C1 segment of cervical spinal cord (tissue), 14 donors: ENCODE results near the gene SLC6A3.
A peak's percentile ranks its signal among the peaks of the same experiment; 100 is the strongest.

ENCODE experiments used
- DNase-seq, 14 donors: peaks; one replicate each; lab custom pipeline; 2025; lab: John Stamatoyannopoulos, UW

Gene SLC6A3

DNA sequence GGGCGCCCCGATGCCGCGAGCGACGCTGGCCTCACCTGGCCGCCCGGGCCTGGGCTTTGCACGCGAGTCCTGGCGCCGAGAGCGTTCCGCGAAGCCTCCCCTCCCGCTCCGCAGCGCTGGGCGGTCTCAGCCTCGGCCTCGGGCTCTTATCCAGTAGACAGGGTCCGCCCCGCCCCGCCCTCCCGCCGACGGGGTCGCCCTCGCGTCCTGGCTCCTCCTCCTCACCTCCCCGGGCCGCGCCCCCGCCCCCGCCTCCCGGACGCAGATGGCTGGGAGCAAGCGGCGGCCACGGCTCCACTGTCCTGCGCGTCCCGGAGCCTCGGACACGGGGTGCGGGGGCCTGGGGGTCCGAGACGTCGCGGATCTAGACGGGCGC lies at the start of gene SLC6A3:
TSS of gene SLC6A3 (minus strand) at position 128 of the 376 bp plus-strand sequence. CDS start 2,243 bp downstream, outside the sequence.
- DNase-seq: no peak

DNA sequence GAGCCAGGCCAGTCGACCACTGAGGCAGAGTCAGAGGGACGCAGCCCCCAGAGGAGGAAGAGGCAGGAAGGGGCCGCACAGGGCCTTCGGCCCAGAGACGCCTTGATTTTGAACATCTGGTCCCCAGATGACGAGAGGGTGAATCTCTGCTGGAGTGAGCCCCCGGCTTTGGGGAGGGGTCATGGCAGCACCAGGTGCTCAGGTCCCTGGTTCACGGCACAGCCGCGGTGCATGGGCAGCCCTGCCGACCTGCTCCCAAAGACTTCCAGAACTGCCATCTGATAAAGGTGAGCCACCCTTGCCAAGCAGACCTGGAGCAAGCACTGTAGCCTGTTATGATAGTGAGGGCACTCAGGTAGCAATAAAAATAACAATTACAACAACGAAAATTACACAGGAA lies 48.7 kb upstream of the SLC6A3 start:
- DNase-seq: no peak

DNA sequence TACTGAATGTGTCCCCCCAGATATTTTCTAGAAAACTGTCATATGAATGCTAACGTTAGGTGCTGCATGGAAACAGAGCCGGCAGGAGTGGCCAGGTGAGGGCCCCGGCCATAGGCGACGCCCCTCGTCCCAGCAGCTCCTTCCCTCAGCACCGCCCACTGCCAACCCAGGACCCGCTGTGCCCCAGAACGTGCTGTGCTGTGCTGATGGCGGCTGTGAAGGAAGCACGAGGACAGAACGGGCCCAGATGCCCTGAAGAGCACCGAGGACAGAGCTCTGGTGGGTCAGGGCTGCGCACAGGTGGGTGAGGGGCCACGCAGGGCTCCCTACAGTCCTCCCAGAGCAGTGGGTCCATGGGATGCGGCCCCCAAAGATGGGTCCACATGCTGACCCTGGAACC lies 48.2 kb upstream of the SLC6A3 start:
- DNase-seq: no peak

DNA sequence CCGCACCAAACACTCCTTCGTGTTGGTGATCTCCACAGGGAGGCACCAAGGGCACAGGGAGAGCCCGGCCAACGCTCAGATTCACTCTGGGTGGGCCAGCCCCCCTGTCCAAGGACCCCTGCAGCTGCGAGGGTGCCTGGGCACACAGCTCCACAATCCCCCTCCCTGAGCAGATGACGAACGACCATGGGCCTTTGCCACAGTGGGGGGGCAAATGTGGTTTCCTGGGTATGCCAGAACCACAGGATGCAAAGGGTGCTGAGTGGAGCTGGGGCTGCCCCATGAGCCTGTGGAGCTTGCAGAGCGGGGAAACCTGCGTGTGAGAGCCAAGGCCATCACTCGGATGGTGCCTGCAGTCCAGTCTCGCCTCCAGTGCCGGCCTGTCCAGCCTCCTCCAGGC lies 47.5 kb upstream of the SLC6A3 start:
- no peak for DNase-seq

DNA sequence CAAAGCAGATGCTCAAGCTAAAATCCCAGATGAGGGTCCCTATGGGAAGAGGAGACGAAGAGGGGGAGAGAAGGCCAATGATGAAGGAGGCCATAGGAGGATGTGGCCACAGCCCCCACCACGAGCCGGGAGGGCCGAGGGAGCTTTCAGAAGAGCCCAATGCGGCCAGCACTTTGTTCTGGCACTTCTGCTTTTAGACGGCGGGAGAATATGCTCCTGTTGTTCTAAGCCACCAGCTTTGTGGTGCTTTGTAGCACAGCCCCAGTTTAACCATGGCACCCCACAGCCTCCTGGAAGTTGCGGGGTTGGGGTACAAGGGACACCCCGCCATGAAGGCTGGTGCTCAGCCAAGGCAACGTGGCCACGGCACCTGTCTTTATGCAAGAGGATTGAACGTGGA lies 45.1 kb upstream of the SLC6A3 start:
- no peak for DNase-seq

DNA sequence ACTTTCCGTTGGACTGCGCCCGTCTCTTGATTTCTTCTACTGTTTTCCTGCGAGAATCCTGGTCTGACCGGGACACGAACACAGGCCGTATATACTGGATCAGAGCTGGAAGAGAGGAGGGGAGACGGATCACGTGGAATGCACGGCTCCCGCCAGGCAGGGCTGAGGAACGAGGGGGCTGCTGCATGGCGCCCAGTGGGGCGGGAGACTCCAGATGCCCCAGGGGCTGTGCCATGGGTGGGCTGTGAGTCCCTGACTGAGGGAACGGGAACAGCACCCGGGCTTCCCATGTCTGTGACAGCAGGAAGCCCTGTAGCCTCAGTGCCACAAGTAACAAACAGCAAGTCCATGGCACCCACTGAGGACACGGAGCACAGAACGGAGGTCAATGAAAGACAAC lies 44.5 kb upstream of the SLC6A3 start:
- no peak for DNase-seq

DNA sequence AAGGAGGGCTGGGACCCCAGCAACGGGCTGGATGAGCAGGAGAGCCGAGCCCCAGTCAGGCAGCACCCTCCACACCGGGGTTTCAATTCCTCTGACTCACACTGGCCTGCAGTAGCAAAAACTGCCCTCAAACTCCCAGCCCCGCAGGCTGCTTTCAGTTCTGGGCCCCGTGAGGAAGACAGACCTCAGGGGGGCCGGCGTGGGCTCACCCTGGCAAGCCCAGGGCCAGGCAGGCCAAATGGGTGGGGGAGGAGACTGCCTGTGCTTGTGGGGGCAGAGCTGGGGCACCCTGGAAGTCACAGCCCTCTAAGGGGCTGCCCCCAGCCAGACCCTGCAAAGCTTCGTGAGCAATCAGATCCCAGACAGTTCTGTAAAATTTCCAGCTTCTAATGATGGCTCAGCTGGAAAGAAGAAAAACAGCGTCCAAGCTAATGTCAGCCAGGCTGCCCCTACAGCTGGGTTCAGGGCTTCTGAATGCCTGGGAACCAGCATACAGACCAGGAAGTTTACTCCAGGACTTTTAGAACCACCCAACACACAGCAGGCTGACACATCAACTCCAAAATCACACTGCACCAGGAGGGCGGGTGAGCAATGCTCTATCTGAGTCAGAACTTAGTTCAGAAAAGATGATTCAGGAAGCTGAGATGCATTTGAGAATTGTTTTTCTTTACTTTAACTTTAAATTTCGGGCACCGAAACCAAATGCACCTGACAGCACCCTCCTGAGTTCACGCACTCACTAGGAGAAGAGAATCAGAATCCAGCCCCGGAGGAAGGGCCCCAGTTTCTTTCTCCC lies 43.8 kb upstream of the SLC6A3 start:
- no peak for DNase-seq

DNA sequence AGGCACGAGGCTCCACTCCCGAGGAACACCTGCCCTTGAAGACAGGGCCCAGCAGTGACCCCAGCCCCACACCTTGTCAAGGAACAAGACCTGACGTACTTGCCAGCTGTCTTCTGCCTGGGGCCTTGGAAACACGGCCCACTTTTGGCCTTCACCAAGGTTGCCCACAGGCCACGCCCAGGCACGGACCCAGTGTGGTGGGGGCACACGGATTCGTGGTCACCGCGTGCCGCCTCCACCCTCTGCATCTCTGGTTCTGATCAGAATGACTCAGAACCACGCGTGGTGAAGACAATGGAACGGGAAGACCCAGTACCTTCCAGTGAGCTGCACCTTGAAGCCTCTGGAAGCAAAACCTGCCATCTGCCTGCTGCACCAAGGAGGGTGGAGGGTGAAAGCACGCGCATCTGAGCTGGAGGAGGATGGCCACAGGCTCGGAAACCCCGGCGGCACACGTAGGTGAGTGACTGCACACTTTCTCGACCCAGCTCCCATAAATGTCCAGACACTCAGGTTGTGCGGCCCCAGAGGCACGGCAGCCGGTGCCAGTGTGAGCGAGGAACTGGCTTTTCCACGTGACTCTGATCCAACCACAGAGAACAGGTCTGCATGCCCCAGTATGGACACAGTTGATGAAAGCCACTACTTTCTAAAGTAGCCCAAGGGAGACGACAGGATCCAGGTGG lies 42.0 kb upstream of the SLC6A3 start:
- no peak for DNase-seq

DNA sequence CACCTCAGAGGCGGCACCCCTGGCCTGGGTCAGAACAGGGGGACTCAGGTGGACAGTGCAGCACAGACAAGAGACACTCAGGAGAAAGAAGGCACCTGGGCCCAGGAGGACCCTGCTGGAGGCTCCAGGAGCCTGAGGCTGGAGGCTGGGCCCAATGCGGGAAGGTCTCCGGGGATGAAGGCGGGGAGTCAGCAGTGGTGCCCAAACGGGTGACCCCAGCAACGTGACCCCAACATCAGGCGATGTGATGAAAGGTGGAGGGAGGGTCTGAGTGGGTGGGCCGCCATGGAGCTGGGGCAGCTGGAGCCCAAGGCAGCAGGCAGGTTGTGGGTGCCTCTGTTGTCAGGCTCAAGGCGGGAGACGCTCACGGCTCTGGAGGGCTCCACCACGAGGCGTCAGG lies 41.0 kb upstream of the SLC6A3 start:
- DNase-seq: no peak

DNA sequence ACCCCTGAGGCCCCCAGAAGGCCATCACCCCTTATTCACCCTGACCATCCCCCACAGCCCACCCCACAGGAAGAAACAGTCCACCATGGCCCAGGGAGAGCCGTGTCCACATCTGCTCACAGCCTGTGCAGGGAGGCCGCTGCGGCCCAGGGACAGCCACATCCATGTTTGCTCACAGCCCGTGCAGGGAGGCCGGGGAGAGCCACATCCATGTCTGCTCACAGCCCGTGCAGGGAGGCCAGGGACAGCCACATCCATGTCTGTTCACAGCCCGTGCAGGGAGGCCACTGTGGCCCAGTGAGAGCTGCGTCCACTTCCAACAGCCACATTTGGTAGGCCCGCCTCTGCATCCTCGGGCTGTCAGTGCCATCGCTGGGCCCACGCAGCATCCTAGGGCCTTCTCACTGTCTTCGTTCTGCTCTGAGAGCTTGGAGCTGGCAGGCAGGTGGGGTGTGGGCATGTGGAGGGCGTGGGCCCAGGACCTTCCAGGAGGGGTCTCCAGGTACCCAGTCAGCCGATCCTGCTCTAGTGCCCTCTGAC lies 40.4 kb upstream of the SLC6A3 start:
- DNase-seq: no peak

DNA sequence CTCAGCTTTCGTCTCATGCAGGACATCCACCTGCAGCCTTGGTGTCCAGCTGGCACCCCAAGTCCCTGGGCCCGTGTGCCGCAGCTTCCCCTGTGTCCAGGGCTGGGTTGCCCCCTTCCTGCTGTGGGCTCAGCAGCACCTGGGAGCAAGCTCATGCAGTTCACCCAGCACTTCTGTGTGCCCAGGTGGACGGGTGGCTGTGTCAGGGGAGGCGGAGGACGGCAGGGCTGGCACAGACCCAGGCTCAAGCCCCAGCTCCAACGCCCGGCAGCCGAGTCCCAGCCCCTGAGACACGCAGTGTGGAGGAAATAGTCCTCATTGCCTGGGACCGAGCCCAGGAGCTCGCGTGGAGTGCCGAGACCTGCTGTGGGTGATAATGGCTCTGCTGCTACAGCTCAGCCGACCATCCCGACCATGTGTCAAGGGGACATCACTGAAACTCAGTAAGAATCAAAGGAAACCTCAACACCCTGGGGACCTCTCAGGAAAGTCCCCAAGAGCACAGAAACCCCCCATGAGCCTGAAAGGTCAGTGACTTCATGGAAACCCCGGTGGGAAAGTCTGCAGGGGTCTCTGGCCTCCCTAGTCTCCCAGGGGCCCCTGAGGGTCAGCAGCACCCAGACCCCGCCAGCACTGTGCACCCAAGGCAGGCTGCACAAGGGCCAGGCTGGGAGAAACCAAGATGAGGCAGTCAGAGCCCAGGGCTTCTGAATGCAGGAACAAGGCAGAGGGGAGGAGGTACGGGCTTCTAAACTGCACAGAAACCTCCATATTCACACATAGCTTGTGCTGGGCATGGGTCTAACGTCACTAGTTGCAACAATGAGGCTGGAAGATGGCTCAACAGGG lies 39.7 kb upstream of the SLC6A3 start:
- no peak for DNase-seq

DNA sequence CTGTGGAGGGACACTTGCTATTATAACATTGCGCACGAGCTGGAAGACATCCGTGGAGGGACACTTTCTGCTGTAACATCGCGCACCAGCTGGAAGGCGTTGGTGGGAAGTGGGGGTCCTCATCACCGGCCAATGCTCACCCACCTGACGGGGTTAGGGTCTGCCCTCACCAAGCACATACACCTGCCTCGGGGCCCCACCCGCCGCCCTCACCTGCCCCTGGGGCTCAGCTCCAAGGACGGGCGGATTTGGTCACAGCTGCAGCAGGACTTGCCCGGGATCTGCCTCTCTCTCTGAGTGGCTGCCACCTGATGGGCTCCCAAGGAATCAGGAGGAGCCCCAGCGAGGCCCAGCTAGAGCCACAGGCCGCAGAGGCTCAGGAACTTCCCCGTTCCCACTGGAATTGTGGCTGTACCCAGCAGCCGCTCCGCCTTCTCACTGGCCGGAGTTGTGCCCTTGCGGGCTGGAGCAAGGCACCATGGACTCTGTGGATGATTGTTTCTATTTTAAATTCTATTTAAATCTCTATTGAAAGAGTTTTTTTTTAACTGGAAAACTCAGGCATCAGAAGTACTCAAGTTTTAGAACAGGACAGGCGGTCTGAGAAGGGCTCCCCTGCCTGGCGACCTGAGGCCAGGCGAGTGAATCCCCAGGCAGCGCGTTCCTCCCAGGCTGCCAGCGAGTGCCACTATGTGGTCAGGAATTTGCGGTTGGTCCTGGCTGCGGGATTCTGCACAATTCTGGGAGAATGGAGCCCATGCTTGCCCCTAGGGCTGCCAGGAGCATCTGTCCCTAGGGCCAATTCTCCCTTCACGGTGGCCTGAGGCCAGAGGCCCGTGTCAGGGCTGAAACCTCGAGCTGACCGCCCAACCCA lies 38.9 kb upstream of the SLC6A3 start:
- DNase-seq: no peak

DNA sequence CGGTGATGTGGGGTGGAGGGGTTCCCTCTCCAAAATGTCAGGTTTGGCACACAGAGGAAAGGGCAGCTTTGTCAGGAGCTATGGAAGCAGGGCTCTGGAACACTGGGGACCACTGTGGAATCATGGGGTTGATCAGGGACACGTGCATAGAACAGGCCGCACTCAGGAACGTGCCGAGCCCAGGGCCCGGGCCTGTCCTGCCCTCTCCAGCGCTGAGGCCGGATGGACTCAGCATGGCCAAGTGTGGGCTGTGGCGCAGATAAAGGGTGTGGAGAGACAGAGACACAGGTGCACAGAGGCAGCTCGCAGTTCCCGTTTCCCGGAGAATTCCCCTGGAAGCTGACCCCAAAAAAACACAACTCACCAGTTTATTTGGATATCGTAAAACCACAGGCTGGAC lies 37.8 kb upstream of the SLC6A3 start:
- DNase-seq: no peak

DNA sequence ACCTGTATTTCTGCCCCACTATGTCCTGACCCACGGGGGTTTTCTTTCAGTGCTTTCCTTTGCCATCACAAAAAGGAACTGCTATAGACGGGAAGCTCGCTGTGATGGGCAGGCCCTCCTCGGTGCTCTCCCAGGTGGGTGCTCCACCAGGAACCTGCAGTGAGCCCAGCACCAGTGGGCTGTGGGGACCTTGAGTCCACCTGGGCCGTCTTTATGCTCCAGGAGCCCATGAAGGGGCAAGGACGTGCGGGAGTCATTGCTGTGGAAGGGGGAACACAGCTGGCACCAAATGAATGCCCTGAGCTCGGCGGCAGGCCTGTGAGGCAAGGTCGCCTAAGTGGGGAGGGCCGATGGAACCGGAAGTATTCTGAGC lies 36.7 kb upstream of the SLC6A3 start:
- no peak for DNase-seq

DNA sequence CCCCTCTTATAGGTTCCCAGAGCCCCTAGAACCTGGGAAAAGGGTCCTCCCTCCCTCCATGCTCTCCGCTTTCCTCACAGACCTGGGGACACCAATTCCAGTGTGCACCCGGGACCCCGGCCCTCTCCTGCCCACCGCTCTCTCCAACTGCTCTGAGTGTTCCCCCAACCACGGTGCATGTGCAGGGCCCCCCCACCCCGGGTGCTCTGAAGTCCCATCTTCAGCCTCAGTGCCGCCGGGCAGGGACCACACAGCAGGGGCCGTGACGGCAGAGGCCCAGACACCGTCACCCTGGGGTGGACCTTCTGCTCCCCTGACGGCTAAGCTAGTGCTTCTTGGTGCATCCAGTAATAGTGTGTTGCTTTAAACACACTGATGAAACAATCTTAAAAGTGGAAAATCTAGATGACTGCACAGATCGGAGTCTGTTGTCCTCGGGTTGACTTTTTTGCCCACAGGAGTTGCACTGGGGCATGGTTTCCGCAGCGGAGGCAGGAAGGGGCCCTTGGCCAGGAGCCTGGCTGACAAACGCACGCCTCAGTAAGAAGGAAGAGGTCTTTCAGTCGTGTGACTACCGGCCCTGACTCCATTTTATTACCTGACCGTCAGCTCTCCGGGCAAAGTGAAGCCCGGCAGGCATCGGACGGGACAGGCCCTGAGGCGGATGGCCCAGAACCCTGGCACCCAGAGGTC lies 36.2 kb upstream of the SLC6A3 start:
- no peak for DNase-seq

DNA sequence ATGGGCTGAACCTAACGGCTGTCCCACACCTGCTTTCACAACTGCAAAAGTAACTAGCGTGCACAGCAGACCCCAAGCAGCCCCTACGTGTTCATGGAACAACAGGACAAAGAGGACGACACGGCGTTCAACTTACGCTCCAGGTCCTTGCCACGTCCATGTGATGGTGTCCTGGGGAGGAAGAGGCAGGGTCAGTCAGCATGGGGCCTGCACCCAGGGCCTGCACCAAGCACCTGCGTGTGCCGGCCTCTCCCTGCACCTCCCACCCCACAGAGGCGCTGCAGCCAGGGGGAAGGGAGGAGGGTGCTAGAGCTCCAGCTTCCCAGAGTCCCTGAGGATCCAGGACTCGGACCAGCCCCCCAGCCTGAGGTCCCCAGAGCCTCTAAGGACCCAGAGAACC lies 35.6 kb upstream of the SLC6A3 start:
- DNase-seq: no peak

DNA sequence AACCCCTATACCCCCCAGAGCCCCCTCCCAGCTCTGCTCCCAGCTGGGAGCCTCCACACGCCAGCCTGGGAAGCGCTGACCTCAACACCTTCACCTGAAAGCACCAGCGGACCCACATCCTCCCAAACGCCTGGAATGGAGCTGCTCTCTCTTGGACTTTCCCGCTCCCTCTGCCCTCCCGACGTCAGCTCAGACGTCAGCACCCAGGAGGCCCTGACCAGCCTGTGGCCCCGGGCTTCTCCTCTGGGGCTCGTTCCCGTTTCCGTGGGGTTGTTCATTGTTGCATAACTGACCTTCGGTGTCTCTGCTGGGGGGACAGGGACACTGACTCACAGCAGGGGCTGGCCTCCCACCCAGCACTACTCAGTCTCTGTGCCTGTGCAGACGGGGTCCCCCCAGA lies 35.0 kb upstream of the SLC6A3 start:
- DNase-seq: peak in 8 of 14 donors; percentile 7 to 53 (median 31)

DNA sequence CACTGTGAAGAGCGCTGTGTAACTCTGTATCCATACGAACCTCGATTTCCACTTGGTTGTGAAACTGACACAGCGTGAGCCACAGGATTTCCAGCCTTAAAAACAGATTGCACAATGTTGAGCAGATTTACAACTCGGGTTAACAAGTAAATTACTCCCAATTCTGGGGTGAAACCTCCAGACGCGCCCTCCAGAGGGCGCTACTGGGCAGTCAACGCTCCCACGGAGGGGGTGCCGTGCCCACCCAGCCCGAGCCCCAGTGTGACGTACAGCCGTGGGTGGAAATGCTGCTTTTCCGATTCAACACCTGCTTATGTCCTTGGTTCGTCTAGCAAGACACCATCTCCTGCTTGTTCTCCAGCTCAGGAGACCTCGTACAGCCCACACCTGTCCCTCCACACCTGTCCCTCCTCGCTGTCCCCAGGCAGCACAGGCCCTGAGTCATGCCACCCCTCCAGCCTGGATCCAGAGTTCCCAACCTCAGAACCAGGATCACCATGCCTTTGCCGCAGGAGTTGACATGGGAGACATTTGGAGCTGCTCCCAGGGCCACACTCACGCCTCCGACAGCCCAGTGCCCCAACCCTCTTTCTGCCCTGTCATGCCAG lies 34.4 kb upstream of the SLC6A3 start:
- DNase-seq: peak in 2 of 14 donors; percentile 14 to 28

DNA sequence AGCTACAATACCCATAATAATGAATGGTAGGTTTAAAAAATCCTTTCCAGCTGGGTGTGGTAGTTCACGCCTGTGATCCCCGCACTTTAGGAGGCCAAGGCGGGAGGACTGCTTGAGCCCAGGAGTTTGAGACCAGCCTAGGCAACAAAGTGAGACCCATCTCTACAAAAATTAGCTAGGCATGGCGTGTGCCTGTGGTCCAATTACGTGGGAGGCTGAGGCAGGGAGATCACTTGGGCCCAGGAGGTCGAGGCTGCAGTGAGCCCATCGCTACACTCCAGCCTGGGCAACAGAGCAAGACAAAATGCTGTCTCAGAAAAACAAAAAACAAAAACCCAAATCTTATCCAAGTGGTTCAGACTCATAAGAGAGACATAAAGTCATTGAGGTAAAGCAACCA lies 33.8 kb upstream of the SLC6A3 start:
- no peak for DNase-seq
